ENCODE data around the gene GSTM3. TPM values are rescaled to one million over a fixed set of nuclear protein-coding genes. Genes with fewer than 3 reads are reported as not detected.

Gene GSTM3
- polyA plus RNA-seq, 1 donor (not counting 4 experiments of a cell fraction or from before 2014, with no cell fraction given) = 113 TPM

- Histone ChIP-seq H3K9ac (ENCODE audit: control insufficient read depth, extremely low read depth, insufficient read depth, low read length) (no peak overlapping the region), H3K9me1 (ENCODE audit: control insufficient read depth, extremely low read depth, insufficient read depth, low read length) (no peaks in the 10 kb centered on the region), H3K27me3 (ENCODE audit: control insufficient read depth, extremely low read depth, insufficient read depth, low read length) (no peaks in the 10 kb centered on the region), H3K4me1 (ENCODE audit: control insufficient read depth, extremely low read depth, insufficient read depth, low read length) (no peaks in the 10 kb centered on the region), H4K20me1 (ENCODE audit: control insufficient read depth, extremely low read depth, insufficient read depth, low read length) (no peaks in the 10 kb centered on the region), H3K4me2 (ENCODE audit: control insufficient read depth, extremely low read depth, insufficient read depth, low read depth, low read length) (no peak overlapping the region), H3K4me3 (ENCODE audit: control insufficient read depth in 2 of 3, extremely low read depth in 1 of 3, insufficient read depth in 2 of 3, low read depth in 1 of 3, low read length in 3 of 3) (no peak overlapping the region), H3K9me3 (ENCODE audit: control insufficient read depth, low read depth, low read length) (no peaks in the 10 kb centered on the region), H3K36me3 (ENCODE audit: control insufficient read depth in 2 of 2, extremely low read depth in 1 of 2, insufficient read depth in 2 of 2, low read length in 2 of 2) (peaks cover 0 to 3% of the 10 kb centered on the region in 2 experiments), H2AFZ (ENCODE audit: control insufficient read depth, low read length) (no peak overlapping the region), H3K27ac (ENCODE audit: control insufficient read depth, insufficient read depth, low read length) (no peak overlapping the region), H3K79me2 (ENCODE audit: control insufficient read depth, insufficient read depth, low read length) (no peaks in the 10 kb centered on the region)
- FAIRE-seq (no peak), DNase-seq (ENCODE audit: low read depth, low spot score) (no peak)
- dilution Hi-C loops (cut with MboI; ENCODE audit: extremely low pct_ligation_motif_present, low sequenced_read_pairs) = no loop called here
- TF ChIP-seq CTCF (optimal IDR thresholded peaks at IDR 0.05 in 1 of 3, IDR thresholded peaks at IDR 0.05 in 1 of 3, conservative IDR thresholded peaks at IDR 0.05 in 1 of 3; ENCODE audit: extremely low read depth in 1 of 3, insufficient read depth in 2 of 3, low read length in 3 of 3) (no peak), EZH2 (IDR thresholded peaks at IDR 0.05; ENCODE audit: low read length) (no peak)
Measured at GRCh38 chr1:109732390-109732881, 8.4 kb downstream of the GSTM3 start.

GRCh38 chr1:109730666-109731065, 10.2 kb downstream of the GSTM3 start:
- Histone ChIP-seq H3K9me1 (ENCODE audit: control insufficient read depth, extremely low read depth, insufficient read depth, low read length) (no peaks in the 10 kb centered on the region), H3K4me1 (ENCODE audit: control insufficient read depth, extremely low read depth, insufficient read depth, low read length) (no peaks in the 10 kb centered on the region), H3K27me3 (ENCODE audit: control insufficient read depth, extremely low read depth, insufficient read depth, low read length) (no peaks in the 10 kb centered on the region), H2AFZ (ENCODE audit: control insufficient read depth, low read length) (no peak overlapping the region), H3K9ac (ENCODE audit: control insufficient read depth, extremely low read depth, insufficient read depth, low read length) (no peak overlapping the region), H3K4me3 (ENCODE audit: control insufficient read depth in 2 of 3, extremely low read depth in 1 of 3, insufficient read depth in 2 of 3, low read depth in 1 of 3, low read length in 3 of 3) (no peak overlapping the region), H3K4me2 (ENCODE audit: control insufficient read depth, extremely low read depth, insufficient read depth, low read depth, low read length) (no peak overlapping the region), H4K20me1 (ENCODE audit: control insufficient read depth, extremely low read depth, insufficient read depth, low read length) (no peaks in the 10 kb centered on the region), H3K27ac (ENCODE audit: control insufficient read depth, insufficient read depth, low read length) (no peak overlapping the region), H3K9me3 (ENCODE audit: control insufficient read depth, low read depth, low read length) (no peaks in the 10 kb centered on the region), H3K79me2 (ENCODE audit: control insufficient read depth, insufficient read depth, low read length) (no peaks in the 10 kb centered on the region), H3K36me3 (ENCODE audit: control insufficient read depth in 2 of 2, extremely low read depth in 1 of 2, insufficient read depth in 2 of 2, low read length in 2 of 2) (no peaks in the 10 kb centered on the region)
- no peak for FAIRE-seq
- TF ChIP-seq CTCF (optimal IDR thresholded peaks at IDR 0.05 in 1 of 3, IDR thresholded peaks at IDR 0.05 in 1 of 3, conservative IDR thresholded peaks at IDR 0.05 in 1 of 3; ENCODE audit: extremely low read depth in 1 of 3, insufficient read depth in 2 of 3, low read length in 3 of 3) = no peak
- TF ChIP-seq EZH2 (IDR thresholded peaks at IDR 0.05; ENCODE audit: low read length) = no peak
- DNase-seq (ENCODE audit: low read depth, low spot score) = no peak
- dilution Hi-C loops (cut with MboI; ENCODE audit: extremely low pct_ligation_motif_present, low sequenced_read_pairs) = no loop called here

All from keratinocyte (primary cell).